OCI-LY7 (cell line): ENCODE measurements around the gene BCL2L12. TPM values are rescaled to one million over a fixed set of nuclear protein-coding genes. Genes with fewer than 3 reads are reported as not detected.
A peak's percentile ranks its signal among the peaks of the same experiment; 100 is the strongest.

Experiments used
- BruUV-seq: library from RNA; stranded (reverse); fragments of 400-500 nt; replicated peaks from 2 replicates; lab custom pipeline; 2021; lab: Mats Ljungman, UMichigan
- CTCF ChIA-PET: fragments of 300-600 bp; sonication (Branson Sonifier 250); formaldehyde crosslinking; loops from one replicate; lab custom pipeline; 2022; ENCODE audit warnings: antibody characterized with exemption; ENCODE audit not compliant: unreplicated experiment; lab: Charles Lee
- POLR2A ChIA-PET: fragments of 300-600 bp; sonication (Branson Sonifier 250); formaldehyde crosslinking; loops from one replicate; lab custom pipeline; 2022; ENCODE audit warnings: antibody characterized with exemption; lab: Charles Lee
- DNase-seq: peaks from one replicate; pipeline ENCODE4 v3.0.0-alpha.2; 2015; ENCODE audit warnings: low spot score
- H2AFZ ChIP-seq: fragments of 200-600 bp; sonication (generic), shearing (Covaris generic); 2 replicates; pipeline ENCODE4 v1.6.1; 2014; ENCODE audit warnings: mild to moderate bottlenecking, antibody characterized with exemption, low read length, moderate library complexity
- H3K27ac ChIP-seq: fragments of 200-600 bp; sonication (generic); 2 replicates; pipeline ENCODE4 v1.5.1; 2014; ENCODE audit warnings: mixed run types, low read depth, mild to moderate bottlenecking, moderate library complexity, low read length, inconsistent platforms; ENCODE audit not compliant: poor library complexity, severe bottlenecking
- H3K36me3 ChIP-seq: fragments of 200-600 bp; sonication (generic); 2 replicates; pipeline ENCODE4 v1.6.1; 2014; ENCODE audit warnings: mild to moderate bottlenecking, antibody characterized with exemption, low read length, moderate library complexity, mixed read lengths; ENCODE audit not compliant: insufficient read depth
- H3K4me1 ChIP-seq: fragments of 200-600 bp; sonication (generic); 2 replicates; pipeline ENCODE4 v1.5.1; 2014; ENCODE audit warnings: mild to moderate bottlenecking, low read length; ENCODE audit not compliant: insufficient read depth, poor library complexity, severe bottlenecking
- H3K4me2 ChIP-seq: fragments of 200-600 bp; sonication (generic); 2 replicates; pipeline ENCODE4 v1.6.1; 2014; ENCODE audit warnings: mild to moderate bottlenecking, low read length
- H3K4me3 ChIP-seq: fragments of 200-600 bp; sonication (generic); 2 replicates; pipeline ENCODE4 v1.5.1; 2014; ENCODE audit warnings: mild to moderate bottlenecking, low read depth, low read length; ENCODE audit not compliant: poor library complexity, severe bottlenecking
- H3K79me2 ChIP-seq: fragments of 200-600 bp; sonication (generic); 2 replicates; pipeline ENCODE4 v1.6.1; 2016; ENCODE audit warnings: low read depth, mild to moderate bottlenecking, low read length, moderate library complexity, mixed read lengths; ENCODE audit not compliant: insufficient read depth
- H3K9me2 ChIP-seq: fragments of 200-600 bp; sonication (generic); 2 replicates; pipeline ENCODE4 v1.6.1; 2016; ENCODE audit warnings: mild to moderate bottlenecking, low read length, mixed read lengths; ENCODE audit not compliant: insufficient read depth
- H3K9me3 ChIP-seq: fragments of 200-600 bp; sonication (generic); 2 replicates; pipeline ENCODE4 v1.6.1; 2014; ENCODE audit warnings: mild to moderate bottlenecking, mixed run types, low read length, mixed read lengths
- H4K20me1 ChIP-seq: fragments of 200-600 bp; sonication (generic); 2 replicates; pipeline ENCODE4 v1.6.1; 2014; ENCODE audit warnings: mild to moderate bottlenecking, antibody characterized with exemption, low read length, moderate library complexity, mixed read lengths; ENCODE audit not compliant: insufficient read depth
- CTCF ChIP-seq: fragments of 200-600 bp; sonication (generic); conservative IDR thresholded peaks from 2 replicates; pipeline ENCODE4 v1.5.1; 2014; ENCODE audit warnings: mild to moderate bottlenecking, antibody characterized with exemption, low read length, moderate library complexity, mixed read lengths
- EZH2phosphoT487 ChIP-seq: fragments of 200-600 bp; sonication (generic); IDR thresholded peaks from 2 replicates; pipeline ENCODE4 v1.6.1; 2018; ENCODE audit warnings: low read depth, borderline replicate concordance, mild to moderate bottlenecking, mixed run types, antibody characterized with exemption, low read length, moderate library complexity, mixed read lengths
- intact Hi-C: fragments of 100-400 bp; cut with micrococcal nuclease; formaldehyde crosslinking; loops from one replicate; pipeline ENCODE4 v1.10.0; 2022; ENCODE audit not compliant: unreplicated experiment
- total RNA-seq, 2 experiments: library from RNA; depleted of rRNA in 1 of 2; stranded (reverse); fragments of >200 nt in 1 of 2; shearing (Covaris generic) in 1 of 2; gene quantifications; 2 replicates each; pipeline ENCODE4 v1.2.3, GENCODE V29; 2014 to 2022

BCL2L12 gene
- total RNA-seq, 2 experiments from 2014 or later: 38.9 to 65.4 TPM

- peaks cover 54% of the 10 kb centered on the region for H3K36me3 ChIP-seq
- H3K9me2 ChIP-seq: no peaks in the 10 kb centered on the region
- peak overlapping the region; percentile 95 for H3K4me2 ChIP-seq
- no peaks in the 10 kb centered on the region for H3K9me3 ChIP-seq
- CTCF ChIA-PET: interaction anchor here (0.6 kb wide), 1 partner anchor 87 kb away, joined by 5 read pairs; no protein-coding TSS in a partner anchor
- intact Hi-C loops: loop anchor here (5.0 to 10.0 kb wide), 3 partner anchors 172 to 1042 kb away; partner anchors contain the start of gene DBP
- TF ChIP-seq CTCF (0 out of 2 replicates have a peak, but pooled peaks have one; percentile 7), EZH2phosphoT487 (no peak)
- BruUV-seq: no TSS peak
- peaks cover 36% of the 10 kb centered on the region for H3K4me1 ChIP-seq
- no peak overlapping the region for H2AFZ ChIP-seq
- POLR2A ChIA-PET: interaction anchor here (0.5 kb wide), 1 partner anchor 121 kb away, joined by 4 read pairs; no protein-coding TSS in a partner anchor
- 0 out of 2 replicates have a peak, but pooled peaks cover 10% of the 10 kb centered on the region for H4K20me1 ChIP-seq
- H3K79me2 ChIP-seq: peaks cover 56% of the 10 kb centered on the region
- peak overlapping the region; percentile 96 for H3K4me3 ChIP-seq
- no peak for DNase-seq
- H3K27ac ChIP-seq: peak overlapping the region; percentile 84
Measured at GRCh38 chr19:49678985-49679770, 13.4 kb downstream of the BCL2L12 start.

DNA sequence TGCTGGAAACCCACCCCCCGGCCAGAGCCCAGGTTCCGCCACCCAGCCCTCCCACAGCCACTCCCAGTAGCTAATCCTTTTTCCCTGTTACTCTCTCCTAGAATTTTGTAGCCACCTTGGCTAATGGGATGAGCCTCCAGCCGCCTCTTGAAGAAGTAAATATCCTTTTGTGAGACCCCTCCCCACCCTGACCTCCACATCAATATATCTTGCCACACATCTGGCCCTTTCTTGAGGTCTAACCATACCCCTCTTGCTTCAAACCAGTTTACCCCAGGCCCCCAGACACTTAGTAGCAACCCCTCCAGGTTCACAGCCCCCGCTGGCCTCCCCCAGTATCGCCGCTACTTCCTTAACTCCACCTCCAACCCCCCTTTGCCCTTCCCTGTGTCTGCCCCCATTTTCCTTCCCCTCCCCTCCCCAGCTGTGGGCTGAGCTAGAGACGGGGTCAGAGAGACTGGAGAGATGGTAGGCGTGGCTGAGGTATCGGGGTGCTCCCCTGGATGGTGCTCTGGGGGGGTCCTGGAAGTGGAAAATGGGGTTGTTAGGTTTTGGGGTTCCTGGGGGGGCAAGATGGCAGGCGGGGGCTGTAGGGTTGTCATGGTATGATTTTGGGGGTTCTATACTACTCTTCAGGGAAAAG is 14.2 kb downstream of the BCL2L12 start:
- no TSS peak for BruUV-seq

More for the DNA sequence above, 14.2 kb downstream of the BCL2L12 start:
- TF ChIP-seq EZH2phosphoT487 (no peak), CTCF (no peak)
- POLR2A ChIA-PET: interaction anchor here (0.5 kb wide), 1 partner anchor 122 kb away, joined by 4 read pairs; no protein-coding TSS in a partner anchor
- peak overlapping the region; percentile 31 for H3K27ac ChIP-seq
- H4K20me1 ChIP-seq: 0 out of 2 replicates have a peak, but pooled peaks cover 10% of the 10 kb centered on the region
- H3K79me2 ChIP-seq: peaks cover 56% of the 10 kb centered on the region
- peaks cover 61% of the 10 kb centered on the region for H3K36me3 ChIP-seq
- H3K4me2 ChIP-seq: peak overlapping the region; percentile 95
- H3K4me1 ChIP-seq: peaks cover 28% of the 10 kb centered on the region
- no peaks in the 10 kb centered on the region for H3K9me3 ChIP-seq
- H3K4me3 ChIP-seq: peak overlapping the region; percentile 96
- no peak for DNase-seq
- CTCF ChIA-PET: interaction anchor here (0.6 kb wide), 1 partner anchor 87 kb away, joined by 5 read pairs; no protein-coding TSS in a partner anchor
- intact Hi-C loops: loop anchor here (5.0 to 10.0 kb wide), 3 partner anchors 173 to 1043 kb away; partner anchors contain the start of gene DBP
- no peak overlapping the region for H2AFZ ChIP-seq
- H3K9me2 ChIP-seq: no peaks in the 10 kb centered on the region
